H1 (cell line): ENCODE results near the gene COPS6. TPM values are rescaled to one million over a fixed set of nuclear protein-coding genes. Genes with fewer than 3 reads are reported as not detected.

Source experiments
- PHF8 ChIP-seq: fragments of 200-600 bp; sonication (generic); conservative IDR thresholded peaks from 2 replicates; pipeline ENCODE4 v1.7.1; 2012; ENCODE audit warnings: low read depth, mild to moderate bottlenecking, inconsistent platforms, low read length, moderate library complexity
- SAP30 ChIP-seq: fragments of 300-600 bp; sonication (generic); IDR thresholded peaks from 2 replicates; pipeline ENCODE4 v1.7.1; 2012; ENCODE audit warnings: low read length, moderate library complexity, mild to moderate bottlenecking, inconsistent platforms; ENCODE audit not compliant: insufficient read depth, insufficient replicate concordance
- polyA plus RNA-seq, 7 experiments: library from polyadenylated mRNA; depleted of rRNA in 3 of 7; stranded (reverse) in 5 of 7; unstranded in 2 of 7; fragments of >200 nt in 5 of 7; fragments of 200-250 nt in 2 of 7; gene quantifications; 1 replicate in 5 of 7; 2 replicates in 1 of 7; 4 replicates in 1 of 7; pipeline versions ENCODE4 v1.2.1 to v1.2.3, GENCODE V29; 2011 to 2013; ENCODE audit warnings: missing spikeins in 2 of 7, mixed read lengths in 2 of 7
- total RNA-seq: library from RNA; stranded (reverse); fragmentation: NEBNext Ultra II Directional; extraction: Animal tissue kit (Norgen Biotek cat#: 25700); gene quantifications from 2 replicates; pipeline ENCODE4 v1.2.1, GENCODE V29; 2021
- TF ChIP-seq, protein P1 (sequence below), 3 experiments: IDR thresholded peaks; 1 replicate in 2 of 3; 2 replicates in 1 of 3; pipeline versions ENCODE4 v1.5.1 to v1.6.1; 2011; ENCODE audit warnings: low read length in 3 of 3, mild to moderate bottlenecking in 3 of 3, inconsistent platforms in 2 of 3, low read depth in 1 of 3, moderate library complexity in 1 of 3; ENCODE audit not compliant: insufficient read depth in 1 of 3; ENCODE audit errors: control extremely low read depth in 1 of 3

COPS6 gene
- total and polyA plus RNA-seq, 2 of the 8 experiments (the other 6 are each of a cell fraction or from before 2014, with no cell fraction given), result 127 to 225 TPM

DNA sequence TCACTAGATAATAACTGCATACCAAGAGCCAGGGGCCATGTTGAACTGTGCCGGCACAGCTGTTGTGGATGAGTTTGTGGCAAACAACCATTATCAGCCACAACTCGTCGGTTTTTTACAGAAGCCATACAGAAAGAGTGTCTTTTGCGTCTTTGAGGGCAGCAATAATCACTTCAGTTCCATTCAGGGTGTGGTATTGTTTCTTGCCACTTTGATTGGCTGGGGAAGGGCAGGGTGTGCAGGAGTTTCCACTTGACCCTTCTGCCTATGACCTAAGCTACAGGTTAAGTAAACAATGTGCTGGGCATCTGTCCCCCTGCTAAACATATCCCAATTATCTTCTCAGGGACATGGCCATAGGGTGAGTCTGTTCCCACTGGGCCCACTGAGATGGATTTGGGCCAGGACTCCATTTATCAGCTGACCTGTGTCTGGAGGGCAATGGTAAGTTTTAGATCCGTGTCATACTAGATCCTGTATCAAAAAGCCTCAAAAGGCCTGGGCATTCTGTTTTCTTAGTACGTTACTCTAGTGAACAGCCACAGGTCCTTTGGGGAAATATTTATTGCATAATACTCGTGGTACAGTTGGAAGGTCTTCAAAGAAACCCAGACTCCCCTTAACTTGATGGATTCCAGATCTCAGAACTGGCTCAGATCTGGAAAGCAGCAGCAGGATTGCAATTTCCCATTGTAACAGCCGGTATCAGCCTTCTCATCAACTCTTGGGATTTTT lies 23.1 kb upstream of the COPS6 start (continued):
- TF ChIP-seq, protein P1, sequence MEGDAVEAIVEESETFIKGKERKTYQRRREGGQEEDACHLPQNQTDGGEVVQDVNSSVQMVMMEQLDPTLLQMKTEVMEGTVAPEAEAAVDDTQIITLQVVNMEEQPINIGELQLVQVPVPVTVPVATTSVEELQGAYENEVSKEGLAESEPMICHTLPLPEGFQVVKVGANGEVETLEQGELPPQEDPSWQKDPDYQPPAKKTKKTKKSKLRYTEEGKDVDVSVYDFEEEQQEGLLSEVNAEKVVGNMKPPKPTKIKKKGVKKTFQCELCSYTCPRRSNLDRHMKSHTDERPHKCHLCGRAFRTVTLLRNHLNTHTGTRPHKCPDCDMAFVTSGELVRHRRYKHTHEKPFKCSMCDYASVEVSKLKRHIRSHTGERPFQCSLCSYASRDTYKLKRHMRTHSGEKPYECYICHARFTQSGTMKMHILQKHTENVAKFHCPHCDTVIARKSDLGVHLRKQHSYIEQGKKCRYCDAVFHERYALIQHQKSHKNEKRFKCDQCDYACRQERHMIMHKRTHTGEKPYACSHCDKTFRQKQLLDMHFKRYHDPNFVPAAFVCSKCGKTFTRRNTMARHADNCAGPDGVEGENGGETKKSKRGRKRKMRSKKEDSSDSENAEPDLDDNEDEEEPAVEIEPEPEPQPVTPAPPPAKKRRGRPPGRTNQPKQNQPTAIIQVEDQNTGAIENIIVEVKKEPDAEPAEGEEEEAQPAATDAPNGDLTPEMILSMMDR (IDR thresholded peaks at IDR 0.05; ENCODE audit: control extremely low read depth in 1 of 3, insufficient read depth in 1 of 3, low read depth in 1 of 3, low read length in 3 of 3), result no peak
- no peak for TF ChIP-seq PHF8
- TF ChIP-seq SAP30, result no peak
